MM.1S (cell line): Measurements from ENCODE around the gene PLCG2.

Experiments used
- DNase-seq: peaks from one replicate; pipeline ENCODE4 v3.0.0-alpha.2; 2015
- H2AFZ ChIP-seq: fragments of 300-600 bp; sonication (generic); 2 replicates; pipeline ENCODE4 v1.6.0; 2016; ENCODE audit warnings: antibody characterized with exemption, low read length
- H3F3A ChIP-seq: fragments of 300-600 bp; sonication (generic); 2 replicates; pipeline ENCODE4 v1.6.1; 2016; ENCODE audit warnings: mild to moderate bottlenecking, antibody characterized with exemption, low read length, moderate library complexity, mixed read lengths; ENCODE audit not compliant: insufficient read depth
- H3K27ac ChIP-seq: fragments of 300-600 bp; sonication (generic); 2 replicates; pipeline ENCODE4 v1.5.1; 2016; ENCODE audit warnings: mild to moderate bottlenecking, low read length
- H3K27me3 ChIP-seq: fragments of 300-600 bp; sonication (generic); replicated peaks from 2 replicates; pipeline ENCODE4 v1.6.0; 2016; ENCODE audit warnings: low read length; ENCODE audit not compliant: insufficient read depth
- H3K36me3 ChIP-seq: fragments of 300-600 bp; sonication (generic); replicated peaks from 2 replicates; pipeline ENCODE4 v1.6.1; 2016; ENCODE audit warnings: mild to moderate bottlenecking, low read length, mixed read lengths; ENCODE audit not compliant: insufficient read depth
- H3K4me1 ChIP-seq: fragments of 300-600 bp; sonication (generic); 2 replicates; pipeline ENCODE4 v1.6.1; 2016; ENCODE audit warnings: low read length, mixed read lengths
- H3K4me2 ChIP-seq: fragments of 300-600 bp; sonication (generic); 2 replicates; pipeline ENCODE4 v1.6.0; 2016; ENCODE audit warnings: low read depth, low read length
- H3K4me3 ChIP-seq: fragments of 300-600 bp; sonication (generic); 2 replicates; pipeline ENCODE4 v1.5.1; 2016; ENCODE audit warnings: low read length, mixed read lengths
- H3K79me2 ChIP-seq: fragments of 300-600 bp; sonication (generic); 2 replicates; pipeline ENCODE4 v1.6.1; 2016; ENCODE audit warnings: mixed run types, low read length, mixed read lengths
- H3K9ac ChIP-seq: fragments of 300-600 bp; sonication (generic); 2 replicates; pipeline ENCODE4 v1.6.1; 2016; ENCODE audit warnings: low read length, mixed read lengths
- H3K9me2 ChIP-seq: fragments of 300-600 bp; sonication (generic); replicated peaks from 2 replicates; pipeline ENCODE4 v1.6.1; 2016; ENCODE audit warnings: mild to moderate bottlenecking, low read length, mixed read lengths; ENCODE audit not compliant: insufficient read depth
- H3K9me3 ChIP-seq: fragments of 300-600 bp; sonication (generic); replicated peaks from 2 replicates; pipeline ENCODE4 v1.6.1; 2016; ENCODE audit warnings: mild to moderate bottlenecking, low read length, mixed read lengths; ENCODE audit not compliant: insufficient read depth
- H4K20me1 ChIP-seq: fragments of 300-600 bp; sonication (generic); 2 replicates; pipeline ENCODE4 v1.6.1; 2016; ENCODE audit warnings: mild to moderate bottlenecking, low read length, moderate library complexity, mixed read lengths; ENCODE audit not compliant: insufficient read depth
- CTCF ChIP-seq: fragments of 300-600 bp; sonication (generic); IDR thresholded peaks from 2 replicates; pipeline ENCODE4 v1.5.1; 2016; ENCODE audit warnings: antibody characterized with exemption, low read length, mixed read lengths
- EZH2 ChIP-seq: fragments of 300-600 bp; sonication (generic); optimal IDR thresholded peaks from 2 replicates; pipeline ENCODE3; 2017; ENCODE audit warnings: low read depth, mild to moderate bottlenecking, antibody characterized with exemption, low read length, mixed read lengths
- EZH2phosphoT487 ChIP-seq: fragments of 300-600 bp; sonication (generic); IDR thresholded peaks from 2 replicates; pipeline ENCODE4 v1.6.1; 2018; ENCODE audit warnings: antibody characterized with exemption, low read length

Gene PLCG2

GRCh38 chr16:81920498-81920897 lies 141.4 kb downstream of the PLCG2 start:
- Histone ChIP-seq H3F3A (no peaks in the 10 kb centered on the region), H2AFZ (no peak overlapping the region), H3K4me2 (no peak overlapping the region), H3K9me2 (no peaks in the 10 kb centered on the region), H3K4me1 (no peaks in the 10 kb centered on the region), H3K36me3 (no peaks in the 10 kb centered on the region), H3K4me3 (no peak overlapping the region), H3K9me3 (no peaks in the 10 kb centered on the region), H3K27ac (no peak overlapping the region), H4K20me1 (no peaks in the 10 kb centered on the region), H3K79me2 (no peaks in the 10 kb centered on the region), H3K27me3 (no peaks in the 10 kb centered on the region), H3K9ac (no peak overlapping the region)
- no peak for TF ChIP-seq EZH2phosphoT487
- TF ChIP-seq CTCF = no peak
- TF ChIP-seq EZH2 = no peak
- DNase-seq = no peak

- no peaks in the 10 kb centered on the region for H3K9me3 ChIP-seq
- H4K20me1 ChIP-seq = no peaks in the 10 kb centered on the region
- no peaks in the 10 kb centered on the region for H3K36me3 ChIP-seq
- H3K4me2 ChIP-seq = no peak overlapping the region
- H2AFZ ChIP-seq = no peak overlapping the region
- H3K4me1 ChIP-seq = no peaks in the 10 kb centered on the region
- H3K79me2 ChIP-seq = no peaks in the 10 kb centered on the region
- no peak overlapping the region for H3K27ac ChIP-seq
- H3K9ac ChIP-seq = no peak overlapping the region
- H3K9me2 ChIP-seq = no peaks in the 10 kb centered on the region
- TF ChIP-seq CTCF (no peak), EZH2 (no peak), EZH2phosphoT487 (no peak)
- no peak overlapping the region for H3K4me3 ChIP-seq
- H3K27me3 ChIP-seq = no peaks in the 10 kb centered on the region
- no peaks in the 10 kb centered on the region for H3F3A ChIP-seq
- no peak for DNase-seq
These were observed 142.2 kb downstream of the PLCG2 start for GRCh38 chr16:81921085-81921814.

GRCh38 chr16:81921843-81922584 lies 142.9 kb downstream of the PLCG2 start:
- Histone ChIP-seq H3K4me3 (no peak overlapping the region), H2AFZ (no peak overlapping the region), H3K4me2 (no peak overlapping the region), H3K9me2 (no peaks in the 10 kb centered on the region), H3F3A (no peaks in the 10 kb centered on the region), H3K9ac (no peak overlapping the region), H3K9me3 (no peaks in the 10 kb centered on the region), H3K27ac (no peak overlapping the region), H3K79me2 (no peaks in the 10 kb centered on the region), H3K27me3 (no peaks in the 10 kb centered on the region), H3K4me1 (no peaks in the 10 kb centered on the region), H4K20me1 (no peaks in the 10 kb centered on the region), H3K36me3 (no peaks in the 10 kb centered on the region)
- TF ChIP-seq CTCF = no peak
- TF ChIP-seq EZH2 = no peak
- TF ChIP-seq EZH2phosphoT487 = no peak
- DNase-seq = no peak
